IMR-90 (cell line): ENCODE results near the gene FIBCD1. TPM values are rescaled to one million over a fixed set of nuclear protein-coding genes. Genes with fewer than 3 reads are reported as not detected.
A peak's percentile ranks its signal among the peaks of the same experiment; 100 is the strongest.

ENCODE experiments used
- ATAC-seq: fragments of 200-7000 bp; cut with Tn5 transposase; 2 replicates; pipeline ENCODE4 v1.9.1; 2020; ENCODE audit warnings: low read depth, mild to moderate bottlenecking, moderate library complexity
- BruUV-seq: library from RNA; stranded (reverse); fragments of 400-500 nt; replicated peaks from 2 replicates; lab custom pipeline; 2021; lab: Mats Ljungman, UMichigan
- CTCF ChIA-PET: fragments of 300-600 bp; formaldehyde crosslinking; extraction: SDS; loops from one replicate; lab custom pipeline; 2021; ENCODE audit warnings: antibody characterized with exemption; lab: Yijun Ruan, JAX
- POLR2A ChIA-PET: fragments of 300-600 bp; sonication (Branson Sonifier 250); formaldehyde crosslinking; loops from one replicate; lab custom pipeline; 2022; ENCODE audit warnings: antibody characterized with exemption; ENCODE audit not compliant: unreplicated experiment; lab: Charles Lee
- DNase-seq: peaks from one replicate; pipeline ENCODE4 v3.0.0; 2013
- H2AFZ ChIP-seq: replicated peaks from 2 replicates; pipeline ENCODE3; 2013; ENCODE audit warnings: low read length, mild to moderate bottlenecking; ENCODE audit not compliant: poor library complexity
- H2AK5ac ChIP-seq: 2 replicates; pipeline ENCODE4 v1.6.1; 2013; ENCODE audit warnings: low read depth, low read length, inconsistent platforms
- H2AK9ac ChIP-seq: replicated peaks from 2 replicates; pipeline ENCODE3; 2013; ENCODE audit warnings: mild to moderate bottlenecking, low read depth, low read length, moderate library complexity; ENCODE audit not compliant: poor library complexity
- H2BK120ac ChIP-seq: 2 replicates; pipeline ENCODE4 v1.6.1; 2013; ENCODE audit warnings: low read depth, low read length, inconsistent platforms
- H2BK15ac ChIP-seq: 3 replicates; pipeline ENCODE4 v1.6.1; 2013; ENCODE audit warnings: low read depth, low read length, inconsistent platforms
- H2BK20ac ChIP-seq: 2 replicates; pipeline ENCODE4 v1.6.1; 2013; ENCODE audit warnings: low read depth, mild to moderate bottlenecking, inconsistent platforms, low read length, moderate library complexity
- H2BK5ac ChIP-seq: 2 replicates; pipeline ENCODE4 v1.6.1; 2013; ENCODE audit warnings: mild to moderate bottlenecking, low read depth, low read length, inconsistent platforms; ENCODE audit not compliant: poor library complexity, severe bottlenecking
- H3K14ac ChIP-seq: replicated peaks from 2 replicates; pipeline ENCODE4 v1.6.1; 2013; ENCODE audit warnings: low read depth, low read length, inconsistent platforms
- H3K18ac ChIP-seq: 2 replicates; pipeline ENCODE4 v1.6.1; 2013; ENCODE audit warnings: low read depth, low read length, control low read depth
- H3K23ac ChIP-seq: 2 replicates; pipeline ENCODE4 v1.6.1; 2013; ENCODE audit warnings: low read depth, low read length, inconsistent platforms
- H3K27ac ChIP-seq: 2 replicates; pipeline ENCODE4 v1.5.1; 2013; ENCODE audit warnings: mild to moderate bottlenecking, control low read depth, low read length; ENCODE audit not compliant: insufficient read depth
- H3K27me3 ChIP-seq: 2 replicates; pipeline ENCODE4 v1.6.1; 2013; ENCODE audit warnings: low read length; ENCODE audit not compliant: control insufficient read depth, insufficient read depth
- H3K36me3 ChIP-seq: 2 replicates; pipeline ENCODE4 v1.6.1; 2013; ENCODE audit warnings: low read length, mixed read lengths; ENCODE audit not compliant: control insufficient read depth, insufficient read depth
- H3K4ac ChIP-seq: 2 replicates; pipeline ENCODE4 v1.6.1; 2013; ENCODE audit warnings: low read depth, low read length, inconsistent platforms
- H3K4me1 ChIP-seq: 2 replicates; pipeline ENCODE4 v1.6.1; 2013; ENCODE audit warnings: low read length, mixed read lengths; ENCODE audit not compliant: control insufficient read depth, insufficient read depth
- H3K4me2 ChIP-seq: 2 replicates; pipeline ENCODE4 v1.6.1; 2013; ENCODE audit warnings: low read depth, mild to moderate bottlenecking, control low read depth, low read length, moderate library complexity
- H3K4me3 ChIP-seq: 2 replicates; pipeline ENCODE4 v1.5.1; 2013; ENCODE audit warnings: low read depth, mild to moderate bottlenecking, control low read depth, low read length, moderate library complexity; ENCODE audit not compliant: insufficient read depth
- H3K56ac ChIP-seq: 2 replicates; pipeline ENCODE4 v1.6.1; 2013; ENCODE audit warnings: low read length, inconsistent platforms; ENCODE audit not compliant: insufficient read depth; ENCODE audit errors: extremely low read depth
- H3K79me1 ChIP-seq, 2 experiments: 2 replicates each; pipeline ENCODE4 v1.6.1; 2013; ENCODE audit warnings: low read length in 2 of 2, inconsistent platforms in 1 of 2, low read depth in 1 of 2
- H3K9ac ChIP-seq: 2 replicates; pipeline ENCODE4 v1.6.1; 2013; ENCODE audit warnings: low read depth, low read length, control low read depth
- H3K9me1 ChIP-seq: 2 replicates; pipeline ENCODE4 v1.6.1; 2013; ENCODE audit warnings: low read length, inconsistent platforms; ENCODE audit not compliant: insufficient read depth
- H3K9me3 ChIP-seq: 2 replicates; pipeline ENCODE4 v1.6.1; 2013; ENCODE audit warnings: low read length; ENCODE audit not compliant: control insufficient read depth, insufficient read depth
- H4K20me1 ChIP-seq: 2 replicates; pipeline ENCODE4 v1.6.1; 2013; ENCODE audit warnings: low read length, inconsistent platforms; ENCODE audit not compliant: insufficient read depth
- H4K5ac ChIP-seq: 2 replicates; pipeline ENCODE4 v1.6.1; 2013; ENCODE audit warnings: mild to moderate bottlenecking, low read depth, low read length, control low read depth
- H4K8ac ChIP-seq, 2 experiments: 2 replicates each; pipeline ENCODE4 v1.6.1; 2013; ENCODE audit warnings: low read depth in 2 of 2, low read length in 2 of 2, control low read depth in 1 of 2, inconsistent platforms in 1 of 2
- H4K91ac ChIP-seq: 2 replicates; pipeline ENCODE4 v1.6.1; 2013; ENCODE audit warnings: low read depth, low read length, inconsistent platforms; ENCODE audit not compliant: insufficient read depth
- MAZ ChIP-seq: IDR thresholded peaks from 2 replicates; pipeline ENCODE4 v1.6.1; 2012; ENCODE audit warnings: low read depth, mild to moderate bottlenecking, low read length, improper control_type of control experiment, moderate library complexity, borderline replicate concordance
- RAD21 ChIP-seq: IDR thresholded peaks from 2 replicates; pipeline ENCODE4 v1.6.1; 2012; ENCODE audit warnings: low read length, improper control_type of control experiment
- RFX5 ChIP-seq: IDR thresholded peaks from 2 replicates; pipeline ENCODE4 v1.8.0; 2012; ENCODE audit warnings: low read depth, mild to moderate bottlenecking, low read length, moderate library complexity
- USF2 ChIP-seq: fragments of 150-350 bp; IDR thresholded peaks from 2 replicates; pipeline ENCODE4 v1.6.1; 2017; ENCODE audit warnings: mild to moderate bottlenecking, antibody characterized with exemption, low read length, low read depth
- WGBS, 2 experiments: methylation state at CpG; one replicate each; pipeline versions ENCODE4 v1.1.5 to v1.1.7; 2013; ENCODE audit warnings: missing lambda C conversion rate in 2 of 2; ENCODE audit not compliant: insufficient read length in 1 of 2; ENCODE audit errors: extremely low coverage in 2 of 2; 5-methylcytosine and 5-hydroxymethylcytosine counted together
- dilution Hi-C: fragments of 300-500 bp; cut with HindIII; formaldehyde crosslinking; loops from one replicate; pipeline ENCODE4 v1.14.3; 2018; ENCODE audit warnings: low sequenced_read_pairs; ENCODE audit not compliant: unreplicated experiment
- in situ Hi-C: fragments of 300-500 bp; cut with MboI; formaldehyde crosslinking; loops from 3 replicates; pipeline ENCODE4 v1.14.3; 2019; ENCODE audit warnings: low sequenced_read_pairs, inconsistent platforms, mixed read lengths
- intact Hi-C: fragments of 100-400 bp; cut with micrococcal nuclease; formaldehyde crosslinking; loops from 2 replicates; pipeline ENCODE4 v1.10.0; 2022
- polyA plus RNA-seq, 3 experiments: library from polyadenylated mRNA; depleted of rRNA; stranded (reverse); fragments of >200 nt; gene quantifications; 2 replicates each; pipeline ENCODE4 v1.2.3, GENCODE V29; 2012; ENCODE audit warnings: low replicate concordance in 1 of 3
- total RNA-seq: library from RNA; depleted of rRNA; stranded (reverse); fragments of >200 nt; gene quantifications from 2 replicates; pipeline ENCODE4 v1.2.3, GENCODE V29; 2012

The FIBCD1 gene
- total and polyA plus RNA-seq, 2 of the 4 experiments (the other 2 are of a cell fraction): 1.1 to 10.1 TPM

GRCh38 chr9:130936285-130937117 lies 2.5 kb downstream of the FIBCD1 start:
- ATAC-seq (peak; percentile 56), DNase-seq (peak; percentile 75)
- H3K9me3 ChIP-seq: no peaks in the 10 kb centered on the region
- peak overlapping the region; percentile 18; the same call in 1 of the 2 replicates for H3K9ac ChIP-seq
- peak overlapping the region; percentile 29; the same call in 1 of the 2 replicates for H4K5ac ChIP-seq
- peaks cover 10% of the 10 kb centered on the region; the same call in 1 of the 2 replicates for H4K20me1 ChIP-seq
- H3K4ac ChIP-seq: peak overlapping the region; percentile 92
- no peak overlapping the region for H3K4me3 ChIP-seq
- H2AK9ac ChIP-seq: peak overlapping the region; percentile 92
- no peaks in the 10 kb centered on the region for H3K36me3 ChIP-seq
- peak overlapping the region; percentile 58 to 90 for H4K8ac ChIP-seq
- H2AK5ac ChIP-seq: peak overlapping the region; percentile 94
- in situ Hi-C loops: no loop called here
- H4K91ac ChIP-seq: peak overlapping the region; percentile 87
- peak overlapping the region; percentile 72 for H3K14ac ChIP-seq
- peak overlapping the region; percentile 89 for H2BK120ac ChIP-seq
- peak overlapping the region; percentile 85 for H3K23ac ChIP-seq
- H3K4me2 ChIP-seq: 0 out of 2 replicates have a peak overlapping the region, but pooled peaks have one; percentile 0
- H2BK15ac ChIP-seq: peak overlapping the region; percentile 87; the same call in 2 of the 3 replicates
- TF ChIP-seq RAD21 (peak; percentile 7; the same call in 1 of the 2 replicates), USF2 (no peak), RFX5 (no peak), MAZ (peak; percentile 87)
- peaks cover 34% of the 10 kb centered on the region for H3K4me1 ChIP-seq
- H3K18ac ChIP-seq: peak overlapping the region; percentile 25
- CTCF ChIA-PET: interaction anchor here (0.8 to 0.9 kb wide), 2 partner anchors 66 to 70 kb away, joined by 3 to 4 read pairs; no protein-coding TSS in a partner anchor
- H2BK5ac ChIP-seq: peak overlapping the region; percentile 69
- peaks cover 7% of the 10 kb centered on the region; the same call in 1 of the 2 replicates for H3K9me1 ChIP-seq
- intact Hi-C loops: loop anchor here (5.0 kb wide), 3 partner anchors 44 to 234 kb away; no protein-coding TSS in a partner anchor
- H3K27ac ChIP-seq: peak overlapping the region; percentile 52
- 44% methylated on average over 5 of the region's 12 CpGs; no CpG with 5 or more reads in 1 of the 2 experiments for WGBS, 2 experiments
- POLR2A ChIA-PET: interaction anchor here (0.9 kb wide), 1 partner anchor 8 kb away, joined by 3 read pairs; no protein-coding TSS in a partner anchor
- H2BK20ac ChIP-seq: peak overlapping the region; percentile 86
- 0 out of 2 replicates have a peak overlapping the region, but pooled peaks have one; percentile 29 for H3K56ac ChIP-seq
- dilution Hi-C loops: no loop called here
- H3K79me1 ChIP-seq: 0 out of 4 replicates have a peak, but pooled peaks cover 0 to 3% of the 10 kb centered on the region in 2 experiments
- peaks cover 17% of the 10 kb centered on the region; the same call in 1 of the 2 replicates for H3K27me3 ChIP-seq
- H2AFZ ChIP-seq: peak overlapping the region; percentile 89
- no TSS peak for BruUV-seq
